ENCODE results near the gene DDX25. TPM values are rescaled to one million over a fixed set of nuclear protein-coding genes. Genes with fewer than 3 reads are reported as not detected.

DDX25 gene
- total and polyA plus RNA-seq, 2 of the 8 experiments (the other 6 are each of a cell fraction or from before 2014, with no cell fraction given), result 17.6 to 17.9 TPM

DNA sequence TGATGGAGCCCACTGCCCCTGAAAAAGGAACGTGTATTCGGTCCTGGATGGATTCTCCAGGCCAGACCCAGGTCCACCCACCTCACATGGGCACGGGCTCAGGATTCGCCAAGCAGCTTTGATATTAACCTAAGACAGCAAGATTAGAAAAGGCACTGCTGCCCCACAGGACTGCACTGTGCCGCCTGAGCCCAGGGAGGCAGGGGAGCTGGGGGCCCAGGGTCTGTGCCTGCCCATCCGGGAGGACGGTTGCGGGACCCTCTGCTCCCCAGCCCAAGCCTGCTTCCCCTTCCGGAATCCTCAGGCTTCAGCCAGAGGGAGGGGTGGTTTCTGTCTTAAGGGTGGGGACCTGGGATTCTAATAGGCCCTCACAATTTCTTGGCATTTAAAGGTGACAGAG lies 28.0 kb downstream of the DDX25 start:
- peak overlapping the region; percentile 42; the same call in 1 of the 2 replicates for H4K8ac ChIP-seq (ENCODE audit: extremely low read depth, insufficient read depth, low read length)
- H4K20me1 ChIP-seq (replicated peaks in 1 of 2; ENCODE audit: control insufficient read depth in 1 of 2, insufficient read depth in 2 of 2, low read length in 2 of 2), result no peaks in the 10 kb centered on the region
- H3K27me3 ChIP-seq (replicated peaks in 1 of 4; ENCODE audit: control insufficient read depth in 3 of 4, extremely low read depth in 1 of 4, insufficient read depth in 3 of 4, low read length in 3 of 4), result peaks cover 0 to 6% (median 2%) of the 10 kb centered on the region in 4 experiments; a peak in 2 of 7 replicates
- H2AFZ ChIP-seq (ENCODE audit: low read length), result 0 out of 2 replicates have a peak overlapping the region, but pooled peaks have one; percentile 1
- H3K14ac ChIP-seq (ENCODE audit: insufficient read length), result no peak overlapping the region
- H3K4me3 ChIP-seq (ENCODE audit: extremely low read depth in 1 of 4, insufficient read depth in 2 of 4, low read depth in 3 of 4, low read length in 4 of 4), result no peak overlapping the region
- CTCF ChIA-PET (ENCODE audit: partially characterized antibody), result interaction anchor here (1.0 to 7.0 kb wide), 7 partner anchors 8 to 261 kb away, joined by 3 to 76 read pairs (median 11); partner anchors contain the start of gene VSIG10L2
- H3K4ac ChIP-seq (replicated peaks; ENCODE audit: insufficient read length, low read depth, low read length), result no peak overlapping the region
- no peak overlapping the region for H2BK5ac ChIP-seq (ENCODE audit: low read depth, low read length)
- no peak overlapping the region for H3K56ac ChIP-seq (replicated peaks; ENCODE audit: insufficient read length, low read depth, low read length)
- H3K27ac ChIP-seq (ENCODE audit: low read depth, low read length), result no peak overlapping the region
- no peak overlapping the region for H4K5ac ChIP-seq (ENCODE audit: insufficient read length, low read depth, low read length)
- H3K79me2 ChIP-seq (ENCODE audit: control insufficient read depth in 1 of 2, insufficient read depth in 2 of 2, low read length in 2 of 2), result no peaks in the 10 kb centered on the region
- peak overlapping the region in 1 of 2 experiments; percentile 65; a peak in 1 of 4 replicates for H3K4me2 ChIP-seq (ENCODE audit: insufficient read depth in 1 of 2, low read depth in 2 of 2, low read length in 2 of 2)
- peak overlapping the region; percentile 17; the same call in 1 of the 2 replicates for H3K18ac ChIP-seq (ENCODE audit: extremely low read depth, low read length)
- H2BK120ac ChIP-seq (replicated peaks; ENCODE audit: low read depth, low read length), result no peak overlapping the region
- no peak overlapping the region; the same call in 1 of the 2 replicates for H2BK15ac ChIP-seq (ENCODE audit: low read length)
- no peaks in the 10 kb centered on the region for H3K79me1 ChIP-seq (ENCODE audit: low read depth, low read length)
- TF ChIP-seq CBX8 (IDR thresholded peaks at IDR 0.05; ENCODE audit: borderline replicate concordance, low read depth, low read length), result no peak
- TF ChIP-seq POLR2AphosphoS5 (IDR thresholded peaks at IDR 0.05; ENCODE audit: low read depth, low read length), result no peak
- TF ChIP-seq EGR1 (IDR thresholded peaks at IDR 0.05; ENCODE audit: borderline replicate concordance, low read depth, low read length), result no peak
- FAIRE-seq (no peak), DNase-seq (ENCODE audit: low read depth in 1 of 2, low spot score in 2 of 2) (no peak)
- no peaks in the 10 kb centered on the region for H3K9me3 ChIP-seq (ENCODE audit: insufficient read depth in 2 of 2, low read depth in 1 of 2, low read length in 1 of 2)
- H2AK5ac ChIP-seq (ENCODE audit: low read depth, low read length), result no peak overlapping the region
- no peaks in the 10 kb centered on the region for H3K23me2 ChIP-seq (ENCODE audit: low read depth, low read length)
- POLR2A ChIA-PET (ENCODE audit: partially characterized antibody), result interaction anchor here (1.1 to 1.6 kb wide), 3 partner anchors 11 to 197 kb away, joined by 3 to 6 read pairs (median 3); no protein-coding TSS in a partner anchor
- H3K36me3 ChIP-seq (ENCODE audit: control insufficient read depth in 2 of 4, insufficient read depth in 4 of 4, low read length in 3 of 4), result no peaks in the 10 kb centered on the region
- no peak overlapping the region for H3K23ac ChIP-seq (ENCODE audit: insufficient read length)
- peaks cover 6 to 14% (median 11%) of the 10 kb centered on the region in 4 experiments for H3K4me1 ChIP-seq (replicated peaks in 1 of 4; ENCODE audit: control insufficient read depth in 3 of 4, insufficient read depth in 4 of 4, low read length in 3 of 4)
- H4K91ac ChIP-seq (replicated peaks; ENCODE audit: insufficient read length, low read length), result peak overlapping the region; percentile 35
- no peak overlapping the region for H3K9ac ChIP-seq (replicated peaks in 1 of 4; ENCODE audit: extremely low read depth in 1 of 4, low read depth in 3 of 4, low read length in 3 of 4)
- H2BK12ac ChIP-seq (ENCODE audit: low read depth, low read length), result 0 out of 2 replicates have a peak overlapping the region, but pooled peaks have one; percentile 71
- WGBS, 2 experiments (ENCODE audit: extremely low coverage in 1 of 2, insufficient coverage in 1 of 2, insufficient read length in 1 of 2, insufficient replicate concordance in 2 of 2, low coverage in 1 of 2, low lambda C conversion rate in 2 of 2, missing lambda C conversion rate in 1 of 2), result 89% methylated on average over 9 of the region's 9 CpGs; no CpG with 5 or more reads in 1 of the 2 experiments
- no peak overlapping the region for H2BK20ac ChIP-seq (ENCODE audit: low read length)
